Measurements from ENCODE around the gene IL1B. TPM values are rescaled to one million over a fixed set of nuclear protein-coding genes. Genes with fewer than 3 reads are reported as not detected.

IL1B gene
- total RNA-seq, 1 experiment from 2014 or later = not detected

GRCh38 chr2:112807233-112807807, 29.3 kb downstream of the IL1B start:
- DNase-seq (ENCODE audit: low spot score) = no peak

- DNase-seq (ENCODE audit: low spot score) = no peak
Measured at GRCh38 chr2:112805542-112805941, 31.0 kb downstream of the IL1B start.

GRCh38 chr2:112803691-112804521, 32.7 kb downstream of the IL1B start:
- no peak for DNase-seq (ENCODE audit: low spot score)

GRCh38 chr2:112800881-112801583, 35.5 kb downstream of the IL1B start:
- no peak for DNase-seq (ENCODE audit: low spot score)

- DNase-seq (ENCODE audit: low spot score) = no peak
Measured at GRCh38 chr2:112798979-112799975, 37.3 kb downstream of the IL1B start.

- DNase-seq (ENCODE audit: low spot score) = no peak
Measured at GRCh38 chr2:112796486-112796885, 40.1 kb downstream of the IL1B start.

- no peak for DNase-seq (ENCODE audit: low spot score)
Measured at GRCh38 chr2:112795774-112796173, 40.8 kb downstream of the IL1B start.

GRCh38 chr2:112794841-112795240, 41.7 kb downstream of the IL1B start:
- DNase-seq (ENCODE audit: low spot score) = no peak

GRCh38 chr2:112794131-112794733, 42.3 kb downstream of the IL1B start:
- DNase-seq (ENCODE audit: low spot score) = peak; percentile 91

- no peak for DNase-seq (ENCODE audit: low spot score)
Measured at GRCh38 chr2:112793449-112793978, 43.1 kb downstream of the IL1B start.

- DNase-seq (ENCODE audit: low spot score) = no peak
Measured at GRCh38 chr2:112792419-112792818, 44.2 kb downstream of the IL1B start.

GRCh38 chr2:112791693-112792230, 44.8 kb downstream of the IL1B start:
- no peak for DNase-seq (ENCODE audit: low spot score)

GRCh38 chr2:112791019-112791418, 45.6 kb downstream of the IL1B start:
- no peak for DNase-seq (ENCODE audit: low spot score)

- no peak for DNase-seq (ENCODE audit: low spot score)
Measured at GRCh38 chr2:112790305-112790704, 46.3 kb downstream of the IL1B start.

- no peak for DNase-seq (ENCODE audit: low spot score)
Measured at GRCh38 chr2:112789186-112789585, 47.4 kb downstream of the IL1B start.

- no peak for DNase-seq (ENCODE audit: low spot score)
Measured at GRCh38 chr2:112788653-112789052, 47.9 kb downstream of the IL1B start.

- no peak for DNase-seq (ENCODE audit: low spot score)
Measured at GRCh38 chr2:112787729-112788393, 48.7 kb downstream of the IL1B start.

- DNase-seq (ENCODE audit: low spot score) = no peak
Measured at GRCh38 chr2:112787294-112787693, 49.3 kb downstream of the IL1B start.

- DNase-seq (ENCODE audit: low spot score) = peak; percentile 54
Measured at GRCh38 chr2:112784199-112785189, 52.1 kb downstream of the IL1B start, which contains the start of gene IL1A. IL1A (minus strand) TSS chr2:112784493; CDS start chr2:112783770, 723 bp downstream.

Data from H4 (cell line).